Progenitor cell of endocrine pancreas (in vitro differentiated cells): ENCODE results near the gene NPFFR1. TPM values are rescaled to one million over a fixed set of nuclear protein-coding genes. Genes with fewer than 3 reads are reported as not detected.
A peak's percentile ranks its signal among the peaks of the same experiment; 100 is the strongest.

ENCODE experiments used
- DNase-seq: peaks from one replicate; pipeline ENCODE4 v3.0.0; 2021; ENCODE audit warnings: low spot score; ENCODE audit not compliant: unreplicated experiment
- H3K27ac Mint-ChIP-seq: 2 replicates; pipeline ENCODE4 v1.8.0; 2021; ENCODE audit warnings: mild to moderate bottlenecking, moderate library complexity, mixed read lengths
- H3K27me3 Mint-ChIP-seq: 2 replicates; pipeline ENCODE4 v1.8.0; 2021; ENCODE audit warnings: mixed read lengths
- H3K36me3 Mint-ChIP-seq: 2 replicates; pipeline ENCODE4 v1.8.0; 2022; ENCODE audit warnings: mixed read lengths; ENCODE audit not compliant: insufficient read depth
- H3K4me1 Mint-ChIP-seq: 2 replicates; pipeline ENCODE4 v1.8.0; 2021; ENCODE audit warnings: low read depth, mixed read lengths
- H3K4me3 Mint-ChIP-seq: 2 replicates; pipeline ENCODE4 v1.8.0; 2021; ENCODE audit warnings: low read depth, mild to moderate bottlenecking, moderate library complexity, mixed read lengths
- H3K9me3 Mint-ChIP-seq: 2 replicates; pipeline ENCODE4 v1.8.0; 2021; ENCODE audit warnings: low read depth, mixed read lengths
- total RNA-seq: library from RNA; stranded (reverse); gene quantifications from 2 replicates; pipeline ENCODE4 v1.2.1, GENCODE V29; 2021
- TF ChIP-seq, protein P1 (sequence below): fragments of 200-600 bp; sonication (generic); IDR thresholded peaks from one replicate; pipeline ENCODE4 v1.5.0; 2021; ENCODE audit warnings: antibody characterized with exemption, mild to moderate bottlenecking; ENCODE audit not compliant: unreplicated experiment

The NPFFR1 gene
- total RNA-seq, 1 donor from 2014 or later: not detected

DNA sequence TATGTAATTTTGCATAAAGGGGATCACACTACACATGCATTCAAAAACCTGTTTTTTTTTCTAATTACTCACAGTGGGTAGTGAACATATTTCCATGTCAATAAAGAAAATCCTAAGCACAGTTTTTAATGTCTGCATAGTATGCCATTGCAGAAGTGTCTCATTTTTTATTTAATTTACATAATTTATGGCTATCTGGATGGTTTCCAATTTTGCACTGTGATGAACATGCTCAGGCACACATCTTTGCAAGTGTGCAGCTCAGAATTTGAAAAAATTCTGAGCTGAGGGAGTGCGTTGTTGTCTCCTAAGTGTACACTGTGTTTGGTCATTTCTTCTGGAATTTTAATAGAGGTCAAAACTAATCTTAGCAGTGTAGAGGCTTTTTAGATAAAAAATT is 2.2 kb downstream of the NPFFR1 start:
- H3K4me1 Mint-ChIP-seq: no peaks in the 10 kb centered on the region
- no peaks in the 10 kb centered on the region for H3K9me3 Mint-ChIP-seq
- no peak overlapping the region for H3K27ac Mint-ChIP-seq
- H3K27me3 Mint-ChIP-seq: peaks cover 63% of the 10 kb centered on the region
- no peaks in the 10 kb centered on the region for H3K36me3 Mint-ChIP-seq
- TF ChIP-seq, protein P1, sequence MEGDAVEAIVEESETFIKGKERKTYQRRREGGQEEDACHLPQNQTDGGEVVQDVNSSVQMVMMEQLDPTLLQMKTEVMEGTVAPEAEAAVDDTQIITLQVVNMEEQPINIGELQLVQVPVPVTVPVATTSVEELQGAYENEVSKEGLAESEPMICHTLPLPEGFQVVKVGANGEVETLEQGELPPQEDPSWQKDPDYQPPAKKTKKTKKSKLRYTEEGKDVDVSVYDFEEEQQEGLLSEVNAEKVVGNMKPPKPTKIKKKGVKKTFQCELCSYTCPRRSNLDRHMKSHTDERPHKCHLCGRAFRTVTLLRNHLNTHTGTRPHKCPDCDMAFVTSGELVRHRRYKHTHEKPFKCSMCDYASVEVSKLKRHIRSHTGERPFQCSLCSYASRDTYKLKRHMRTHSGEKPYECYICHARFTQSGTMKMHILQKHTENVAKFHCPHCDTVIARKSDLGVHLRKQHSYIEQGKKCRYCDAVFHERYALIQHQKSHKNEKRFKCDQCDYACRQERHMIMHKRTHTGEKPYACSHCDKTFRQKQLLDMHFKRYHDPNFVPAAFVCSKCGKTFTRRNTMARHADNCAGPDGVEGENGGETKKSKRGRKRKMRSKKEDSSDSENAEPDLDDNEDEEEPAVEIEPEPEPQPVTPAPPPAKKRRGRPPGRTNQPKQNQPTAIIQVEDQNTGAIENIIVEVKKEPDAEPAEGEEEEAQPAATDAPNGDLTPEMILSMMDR: no peak
- H3K4me3 Mint-ChIP-seq: no peak overlapping the region
- no peak for DNase-seq

DNA sequence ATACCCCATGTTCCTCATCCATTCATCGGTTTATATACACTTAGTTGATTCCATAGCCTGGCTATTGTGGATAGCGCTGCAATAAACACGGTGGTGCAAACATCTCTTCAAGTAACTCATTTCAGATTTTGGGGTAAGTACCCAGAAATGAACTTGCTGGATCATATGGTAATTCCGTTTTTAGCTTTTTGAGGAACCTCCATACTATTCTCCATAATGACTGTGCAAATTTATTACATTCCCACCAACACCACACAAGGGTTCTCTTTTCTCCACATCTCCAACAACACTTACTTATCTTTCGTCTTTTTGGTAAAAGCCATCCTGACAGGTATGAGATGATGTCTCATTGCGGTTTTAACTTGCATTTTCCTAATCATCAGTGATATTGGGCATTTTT is 3.7 kb downstream of the NPFFR1 start:
- Mint-ChIP-seq H3K4me3 (no peak overlapping the region), H3K36me3 (no peaks in the 10 kb centered on the region), H3K27ac (no peak overlapping the region), H3K4me1 (no peaks in the 10 kb centered on the region), H3K9me3 (no peaks in the 10 kb centered on the region), H3K27me3 (peaks cover 50% of the 10 kb centered on the region)
- DNase-seq: no peak
- TF ChIP-seq, protein P1: no peak

DNA sequence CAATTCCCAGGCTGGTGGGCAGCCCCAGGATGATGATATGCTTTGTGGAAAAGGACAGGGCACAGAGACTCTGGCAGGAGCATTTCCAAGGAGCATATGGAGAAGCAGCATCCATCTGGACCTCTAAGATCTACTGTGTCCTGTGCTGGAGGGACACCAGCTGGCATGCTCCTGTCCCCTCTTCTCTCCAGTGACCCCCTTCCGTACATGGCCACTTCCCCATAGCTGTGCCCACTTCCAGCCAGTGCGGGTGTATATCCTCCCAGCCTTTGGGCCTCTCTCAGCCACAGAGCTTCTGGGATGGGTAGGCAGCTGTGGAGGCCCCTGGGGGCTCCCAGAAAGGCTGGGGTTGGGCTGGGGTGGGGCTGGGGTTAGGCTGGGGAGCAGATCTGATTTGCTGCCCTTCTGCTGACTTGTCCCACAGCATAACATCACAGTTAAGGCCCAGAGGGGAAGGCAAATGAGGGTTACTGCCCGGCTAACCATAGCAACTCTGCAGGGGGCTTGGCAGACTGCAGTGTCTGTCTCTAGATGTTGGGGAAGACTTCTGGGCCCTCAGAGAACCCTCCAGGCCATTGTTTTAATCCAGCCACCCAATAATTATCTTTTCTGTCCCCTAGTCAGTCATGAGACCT is 6.3 kb downstream of the NPFFR1 start:
- no peak for DNase-seq
- Mint-ChIP-seq H3K36me3 (no peaks in the 10 kb centered on the region), H3K27ac (no peak overlapping the region), H3K4me1 (no peaks in the 10 kb centered on the region), H3K27me3 (peaks cover 28% of the 10 kb centered on the region), H3K4me3 (no peak overlapping the region), H3K9me3 (no peaks in the 10 kb centered on the region)
- TF ChIP-seq, protein P1: no peak

- TF ChIP-seq, protein P1: no peak
- Mint-ChIP-seq H3K27me3 (peaks cover under 1% of the 10 kb centered on the region), H3K36me3 (no peaks in the 10 kb centered on the region), H3K4me3 (no peak overlapping the region), H3K4me1 (no peaks in the 10 kb centered on the region), H3K9me3 (no peaks in the 10 kb centered on the region), H3K27ac (no peak overlapping the region)
- DNase-seq: no peak
These were observed 9.2 kb downstream of the NPFFR1 start for GRCh38 chr10:70274643-70275042.

- TF ChIP-seq, protein P1: peak; percentile 52
- Mint-ChIP-seq H3K4me3 (no peak overlapping the region), H3K4me1 (no peaks in the 10 kb centered on the region), H3K27me3 (peaks cover 2% of the 10 kb centered on the region), H3K9me3 (no peaks in the 10 kb centered on the region), H3K27ac (no peak overlapping the region), H3K36me3 (no peaks in the 10 kb centered on the region)
- no peak for DNase-seq
These were observed 10.9 kb downstream of the NPFFR1 start for GRCh38 chr10:70272925-70273316.
